Left renal cortex interstitium (tissue), 4 donors: ENCODE results near the gene CCDC117. TPM values are rescaled to one million over a fixed set of nuclear protein-coding genes. Genes with fewer than 3 reads are reported as not detected.
"Not testable (repeated sequence)": the region's sequence is repeated elsewhere in the genome, so short reads cannot be mapped to it uniquely, and the experiment has no call there.

Experiments used
- DNase-seq, 4 donors: peaks; one replicate each; pipeline ENCODE4 v3.0.0-alpha.2; 2013; ENCODE audit warnings: low read depth in 4 of 4, low spot score in 2 of 4, missing footprints in 1 of 4
- polyA plus RNA-seq, 4 donors: library from polyadenylated mRNA; unstranded; fragments of 120-200 nt; gene quantifications; one replicate each; pipeline ENCODE4 v1.2.1, GENCODE V29; 2013; ENCODE audit not compliant: insufficient read length in 4 of 4

Gene CCDC117
- polyA plus RNA-seq, 4 donors = 36.5 to 38.9 (median 37.4) TPM

- not testable (repeated sequence) for DNase-seq
Observed at GRCh38 chr22:28824455-28824854, 52.0 kb downstream of the CCDC117 start.

GRCh38 chr22:28826430-28826829, 53.9 kb downstream of the CCDC117 start:
- DNase-seq = not testable (repeated sequence)

GRCh38 chr22:28826921-28827320, 54.4 kb downstream of the CCDC117 start:
- no peak for DNase-seq

- DNase-seq = peak in 2 of 4 donors; percentile 45 to 64
Observed at GRCh38 chr22:28829358-28830181, 57.1 kb downstream of the CCDC117 start.

- no peak for DNase-seq
Observed at GRCh38 chr22:28830441-28830840, 57.9 kb downstream of the CCDC117 start.

- DNase-seq = no peak
Observed at GRCh38 chr22:28831140-28832072, 58.9 kb downstream of the CCDC117 start.

- no peak for DNase-seq
Observed at GRCh38 chr22:28832731-28833130, 60.2 kb downstream of the CCDC117 start.

- DNase-seq = no peak
Observed at GRCh38 chr22:28833276-28833923, 60.9 kb downstream of the CCDC117 start.

- DNase-seq = no peak
Observed at GRCh38 chr22:28835630-28836189, 63.2 kb downstream of the CCDC117 start.

- no peak for DNase-seq
Observed at GRCh38 chr22:28837640-28838039, 65.1 kb downstream of the CCDC117 start.

Other genes starting within 250 kb of the CCDC117 start
- 10 to 100 TPM; 26.0 to 49.6 (median 35.9) TPM for gene TTC28, start 92.9 kb upstream of the CCDC117 start, polyA plus RNA-seq
- gene CHEK2, start 30.9 kb upstream of the CCDC117 start, polyA plus RNA-seq = 10 to 100 TPM; 13.4 to 22.5 (median 17.7) TPM
- 10 to 100 TPM; 19.7 to 22.7 (median 20.7) TPM for gene HSCB, start 30.7 kb upstream of the CCDC117 start, polyA plus RNA-seq
- gene XBP1, start 27.9 kb downstream of the CCDC117 start, polyA plus RNA-seq = 100 to 1,000 TPM; 118 to 145 (median 133) TPM
- gene ZNRF3, start 110.9 kb downstream of the CCDC117 start, polyA plus RNA-seq = 10 to 100 TPM; 25.9 to 31.7 (median 30.2) TPM